ENCODE data around the gene CLDN4.

DNA sequence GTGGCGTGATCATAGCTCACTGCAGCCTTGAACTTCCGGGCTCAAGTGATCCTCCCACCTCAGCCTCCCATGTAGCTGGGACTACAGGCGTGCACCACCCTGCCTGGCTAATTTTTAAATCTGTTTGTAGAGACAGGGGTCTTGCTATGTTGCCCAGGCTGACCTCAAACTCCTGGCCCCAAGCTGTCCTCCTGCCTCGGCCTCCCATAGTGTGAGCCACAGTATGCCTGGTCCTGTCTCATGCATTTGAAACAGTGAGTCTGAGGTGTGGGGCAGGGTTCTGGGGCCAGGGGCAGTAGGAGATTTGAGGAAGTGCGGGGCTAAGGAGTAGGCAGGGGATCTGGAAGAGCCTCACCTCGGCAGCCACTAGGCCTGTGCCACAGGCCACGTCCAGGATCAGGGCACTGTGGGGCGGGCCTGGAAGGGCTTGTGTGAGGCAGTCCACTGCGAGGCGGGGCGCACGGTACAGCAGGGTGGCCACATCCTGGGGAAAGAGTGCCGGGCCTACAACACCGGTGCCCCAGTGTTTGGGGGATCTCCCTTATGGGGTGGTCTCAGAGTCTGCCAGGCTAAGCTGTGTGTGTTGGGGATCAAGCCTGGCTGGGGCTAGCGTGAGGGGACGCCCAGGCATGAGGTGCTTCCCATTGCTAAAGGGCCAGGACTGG is 10.1 kb downstream of the CLDN4 start:
- TF ChIP-seq POLR2A (IDR thresholded peaks at IDR 0.05; ENCODE audit: low read depth, low read length) (no peak), EZH2 (IDR thresholded peaks at IDR 0.05; ENCODE audit: borderline replicate concordance, low read depth, low read length, severe bottlenecking) (no peak)
- TF ChIP-seq, protein P1, sequence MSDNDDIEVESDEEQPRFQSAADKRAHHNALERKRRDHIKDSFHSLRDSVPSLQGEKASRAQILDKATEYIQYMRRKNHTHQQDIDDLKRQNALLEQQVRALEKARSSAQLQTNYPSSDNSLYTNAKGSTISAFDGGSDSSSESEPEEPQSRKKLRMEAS (IDR thresholded peaks at IDR 0.05; ENCODE audit: insufficient read depth, insufficient read length), result no peak
- TF ChIP-seq, protein P2, sequence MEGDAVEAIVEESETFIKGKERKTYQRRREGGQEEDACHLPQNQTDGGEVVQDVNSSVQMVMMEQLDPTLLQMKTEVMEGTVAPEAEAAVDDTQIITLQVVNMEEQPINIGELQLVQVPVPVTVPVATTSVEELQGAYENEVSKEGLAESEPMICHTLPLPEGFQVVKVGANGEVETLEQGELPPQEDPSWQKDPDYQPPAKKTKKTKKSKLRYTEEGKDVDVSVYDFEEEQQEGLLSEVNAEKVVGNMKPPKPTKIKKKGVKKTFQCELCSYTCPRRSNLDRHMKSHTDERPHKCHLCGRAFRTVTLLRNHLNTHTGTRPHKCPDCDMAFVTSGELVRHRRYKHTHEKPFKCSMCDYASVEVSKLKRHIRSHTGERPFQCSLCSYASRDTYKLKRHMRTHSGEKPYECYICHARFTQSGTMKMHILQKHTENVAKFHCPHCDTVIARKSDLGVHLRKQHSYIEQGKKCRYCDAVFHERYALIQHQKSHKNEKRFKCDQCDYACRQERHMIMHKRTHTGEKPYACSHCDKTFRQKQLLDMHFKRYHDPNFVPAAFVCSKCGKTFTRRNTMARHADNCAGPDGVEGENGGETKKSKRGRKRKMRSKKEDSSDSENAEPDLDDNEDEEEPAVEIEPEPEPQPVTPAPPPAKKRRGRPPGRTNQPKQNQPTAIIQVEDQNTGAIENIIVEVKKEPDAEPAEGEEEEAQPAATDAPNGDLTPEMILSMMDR (IDR thresholded peaks at IDR 0.05; ENCODE audit: extremely low read depth in 1 of 2, insufficient read depth in 1 of 2, low read depth in 1 of 2, low read length in 2 of 2), result no peak
